CD14-positive monocyte (primary cell): ENCODE results near the gene LYSMD1. TPM values are rescaled to one million over a fixed set of nuclear protein-coding genes. Genes with fewer than 3 reads are reported as not detected.

Experiments used
- DNase-seq, 3 donors: peaks; one replicate each; pipeline ENCODE4 v3.0.0-alpha.2; 2011 to 2022
- H2AFZ ChIP-seq: 2 replicates; pipeline ENCODE4 v1.6.0; 2012; ENCODE audit warnings: mild to moderate bottlenecking, low read depth, low read length, inconsistent platforms; ENCODE audit not compliant: insufficient read depth, poor library complexity, severe bottlenecking
- H3K27ac ChIP-seq, 2 donors: 1 replicate in 1 of 2; 2 replicates in 1 of 2; pipeline ENCODE4 v1.5.1; 2012 to 2013; ENCODE audit warnings: low read length in 2 of 2, control low read depth in 1 of 2, inconsistent platforms in 1 of 2, low read depth in 1 of 2, mild to moderate bottlenecking in 1 of 2
- H3K27me3 ChIP-seq, 2 donors: one replicate each; pipeline versions ENCODE4 v1.6.0 to v1.6.1; 2011 to 2013; ENCODE audit warnings: low read length in 2 of 2; ENCODE audit not compliant: control insufficient read depth in 2 of 2, insufficient read depth in 2 of 2
- H3K36me3 ChIP-seq, 2 donors: replicated peaks in 1 of 2; 1 replicate in 1 of 2; 2 replicates in 1 of 2; pipeline versions ENCODE4 v1.5.1 to v1.6.1; 2012 to 2013; ENCODE audit warnings: low read length in 2 of 2, control low read depth in 1 of 2, inconsistent platforms in 1 of 2, mild to moderate bottlenecking in 1 of 2; ENCODE audit not compliant: insufficient read depth in 2 of 2, control insufficient read depth in 1 of 2
- H3K4me1 ChIP-seq, 2 donors: 1 replicate in 1 of 2; 2 replicates in 1 of 2; pipeline versions ENCODE4 v1.5.1 to v1.6.1; 2012 to 2013; ENCODE audit warnings: low read length in 2 of 2, control low read depth in 1 of 2, inconsistent platforms in 1 of 2, mild to moderate bottlenecking in 1 of 2, moderate library complexity in 1 of 2; ENCODE audit not compliant: insufficient read depth in 2 of 2, control insufficient read depth in 1 of 2
- H3K4me2 ChIP-seq: replicated peaks from 2 replicates; pipeline ENCODE3; 2012; ENCODE audit warnings: low read length, moderate library complexity, mild to moderate bottlenecking; ENCODE audit not compliant: poor library complexity, severe bottlenecking; ENCODE audit errors: extremely low read depth
- H3K4me3 ChIP-seq, 3 experiments: fragments of 200-600 bp in 1 of 3; sonication (generic) in 1 of 3; replicated peaks in 1 of 3; 1 replicate in 2 of 3; 2 replicates in 1 of 3; pipeline ENCODE4 v1.5.1; 2011 to 2013; ENCODE audit warnings: low read length in 3 of 3, mild to moderate bottlenecking in 3 of 3, control low read depth in 2 of 3, low read depth in 2 of 3, inconsistent platforms in 1 of 3, moderate library complexity in 1 of 3
- H3K79me2 ChIP-seq: 2 replicates; pipeline ENCODE4 v1.6.0; 2012; ENCODE audit warnings: mild to moderate bottlenecking, control low read depth, inconsistent platforms, low read length, moderate library complexity; ENCODE audit not compliant: insufficient read depth
- H3K9ac ChIP-seq: 2 replicates; pipeline ENCODE4 v1.6.0; 2017; ENCODE audit warnings: low read length, mild to moderate bottlenecking; ENCODE audit not compliant: insufficient read depth, poor library complexity, severe bottlenecking
- H3K9me3 ChIP-seq, 2 donors: replicated peaks in 1 of 2; 1 replicate in 1 of 2; 2 replicates in 1 of 2; pipeline versions ENCODE4 v1.5.1 to v1.6.1; 2012 to 2013; ENCODE audit warnings: low read length in 2 of 2, control low read depth in 1 of 2; ENCODE audit not compliant: control insufficient read depth in 1 of 2, insufficient read depth in 1 of 2
- H4K20me1 ChIP-seq: 2 replicates; pipeline ENCODE4 v1.6.0; 2012; ENCODE audit warnings: mild to moderate bottlenecking, low read length, control low read depth, moderate library complexity; ENCODE audit not compliant: insufficient read depth
- H3K27ac Mint-ChIP-seq, 7 donors: one replicate each; pipeline ENCODE4 v1.8.0; 2020; ENCODE audit warnings: mild to moderate bottlenecking in 7 of 7, mixed read lengths in 7 of 7, moderate library complexity in 6 of 7, inconsistent platforms in 2 of 7
- H3K27me3 Mint-ChIP-seq, 3 donors: one replicate each; pipeline ENCODE4 v1.8.0; 2021 to 2022; ENCODE audit warnings: low read depth in 3 of 3, mild to moderate bottlenecking in 3 of 3, mixed read lengths in 3 of 3, moderate library complexity in 3 of 3, inconsistent platforms in 1 of 3
- H3K36me3 Mint-ChIP-seq, 2 donors: one replicate each; pipeline ENCODE4 v1.8.0; 2020; ENCODE audit warnings: mixed read lengths in 2 of 2, inconsistent platforms in 1 of 2, mild to moderate bottlenecking in 1 of 2
- H3K4me1 Mint-ChIP-seq: one replicate; pipeline ENCODE4 v1.8.0; 2020; ENCODE audit warnings: mild to moderate bottlenecking, mixed read lengths
- H3K4me3 Mint-ChIP-seq, 2 donors: one replicate each; pipeline ENCODE4 v1.8.0; 2020; ENCODE audit warnings: mild to moderate bottlenecking in 2 of 2, mixed read lengths in 2 of 2, moderate library complexity in 1 of 2
- H3K9me3 Mint-ChIP-seq, 7 donors: one replicate each; pipeline ENCODE4 v1.8.0; 2020 to 2022; ENCODE audit warnings: mixed read lengths in 7 of 7, mild to moderate bottlenecking in 6 of 7, moderate library complexity in 6 of 7, inconsistent platforms in 2 of 7
- WGBS: methylation state at CpG from one replicate; pipeline ENCODE4 v1.1.5; 2013; ENCODE audit warnings: missing lambda C conversion rate; ENCODE audit not compliant: insufficient coverage; 5-methylcytosine and 5-hydroxymethylcytosine counted together
- intact Hi-C, 2 donors: fragments of 100-400 bp; cut with micrococcal nuclease; formaldehyde crosslinking; loops; one replicate each; pipeline versions ENCODE4 v1.15.0 to v1.15.1; 2023
- polyA plus RNA-seq, 3 donors: library from polyadenylated mRNA; depleted of rRNA in 1 of 3; unstranded in 2 of 3; stranded (reverse) in 1 of 3; fragments of 300-500 nt in 2 of 3; fragments of >200 nt in 1 of 3; fragmentation: Illumina TruSeq in 2 of 3; gene quantifications; 1 replicate in 2 of 3; 2 replicates in 1 of 3; pipeline ENCODE4 v1.2.3, GENCODE V29; 2012 to 2021
- TF ChIP-seq, protein P1 (sequence below): fragments of 200-600 bp; IDR thresholded peaks from one replicate; pipeline ENCODE4 v1.8.0; 2022; ENCODE audit warnings: antibody characterized with exemption, mild to moderate bottlenecking

Gene LYSMD1
- polyA plus RNA-seq, 3 donors, result 0.16 to 0.24 TPM; not detected in 1

DNA sequence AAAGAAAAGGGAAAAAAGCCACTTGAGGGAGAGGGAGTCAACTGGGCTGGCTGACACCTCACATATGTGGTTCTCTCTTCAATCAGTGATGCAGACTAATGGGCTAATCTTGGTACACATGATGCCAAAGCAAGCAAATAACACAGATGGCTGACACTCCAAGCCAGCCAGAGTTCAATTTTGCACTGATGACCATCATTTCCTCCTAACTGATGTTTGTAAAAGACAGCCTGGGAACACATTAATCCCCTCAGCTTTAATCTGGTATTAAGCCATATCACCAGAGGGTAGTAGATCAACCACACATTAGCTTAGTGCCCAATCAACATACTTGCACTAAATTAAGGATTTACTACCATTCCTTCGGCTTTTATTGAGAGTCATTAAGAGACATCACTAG, 21.5 kb upstream of the LYSMD1 start:
- Histone ChIP-seq H2AFZ (no peak overlapping the region), H3K4me3 (no peak overlapping the region), H3K9me3 (no peaks in the 10 kb centered on the region), H3K9ac (no peak overlapping the region), H3K4me1 (peaks cover 18 to 23% of the 10 kb centered on the region in 2 donors), H4K20me1 (no peaks in the 10 kb centered on the region), H3K4me2 (no peak overlapping the region), H3K36me3 (peaks cover 34 to 39% of the 10 kb centered on the region in 2 donors), H3K27ac (no peak overlapping the region), H3K79me2 (peaks cover 37% of the 10 kb centered on the region), H3K27me3 (no peaks in the 10 kb centered on the region)
- WGBS, result no CpG with 5 or more reads among the region's 1 CpG
- Mint-ChIP-seq H3K4me3 (no peak overlapping the region), H3K27ac (no peak overlapping the region), H3K9me3 (peaks cover 0 to 3% (median 0%) of the 10 kb centered on the region in 7 donors), H3K4me1 (peaks cover 27% of the 10 kb centered on the region), H3K36me3 (peaks cover 39 to 44% of the 10 kb centered on the region in 2 donors), H3K27me3 (peaks cover 0 to 4% (median 3%) of the 10 kb centered on the region in 3 donors)
- TF ChIP-seq, protein P1, sequence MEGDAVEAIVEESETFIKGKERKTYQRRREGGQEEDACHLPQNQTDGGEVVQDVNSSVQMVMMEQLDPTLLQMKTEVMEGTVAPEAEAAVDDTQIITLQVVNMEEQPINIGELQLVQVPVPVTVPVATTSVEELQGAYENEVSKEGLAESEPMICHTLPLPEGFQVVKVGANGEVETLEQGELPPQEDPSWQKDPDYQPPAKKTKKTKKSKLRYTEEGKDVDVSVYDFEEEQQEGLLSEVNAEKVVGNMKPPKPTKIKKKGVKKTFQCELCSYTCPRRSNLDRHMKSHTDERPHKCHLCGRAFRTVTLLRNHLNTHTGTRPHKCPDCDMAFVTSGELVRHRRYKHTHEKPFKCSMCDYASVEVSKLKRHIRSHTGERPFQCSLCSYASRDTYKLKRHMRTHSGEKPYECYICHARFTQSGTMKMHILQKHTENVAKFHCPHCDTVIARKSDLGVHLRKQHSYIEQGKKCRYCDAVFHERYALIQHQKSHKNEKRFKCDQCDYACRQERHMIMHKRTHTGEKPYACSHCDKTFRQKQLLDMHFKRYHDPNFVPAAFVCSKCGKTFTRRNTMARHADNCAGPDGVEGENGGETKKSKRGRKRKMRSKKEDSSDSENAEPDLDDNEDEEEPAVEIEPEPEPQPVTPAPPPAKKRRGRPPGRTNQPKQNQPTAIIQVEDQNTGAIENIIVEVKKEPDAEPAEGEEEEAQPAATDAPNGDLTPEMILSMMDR, result no peak
- DNase-seq, result no peak
- intact Hi-C loops, result loop anchor here in 1 of 2 donors (5.0 kb wide), 1 partner anchor 160 kb away; the partner anchor contains the start of gene RFX5

DNA sequence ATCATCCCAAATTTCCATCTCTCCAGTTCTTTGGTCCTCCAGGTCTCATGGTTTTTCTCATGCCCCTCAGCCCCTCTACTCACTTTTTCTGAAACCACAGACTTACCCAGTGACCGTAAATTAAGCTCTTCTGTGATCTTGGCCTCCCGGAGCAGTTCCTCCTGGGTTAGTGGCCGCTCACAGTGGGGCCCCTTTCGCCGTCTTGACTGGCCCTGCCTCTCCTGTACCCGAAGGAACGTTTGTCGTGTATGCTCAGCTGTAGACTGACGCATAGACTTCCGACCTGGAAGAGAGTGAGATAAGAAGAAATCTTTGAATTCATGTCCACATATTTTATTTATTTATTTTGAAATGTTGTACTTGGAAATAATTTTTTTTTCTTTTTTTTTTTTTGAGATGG, 18.5 kb upstream of the LYSMD1 start:
- Histone ChIP-seq H3K4me1 (peaks cover 8 to 12% of the 10 kb centered on the region in 2 donors), H4K20me1 (no peaks in the 10 kb centered on the region), H3K9ac (no peak overlapping the region), H3K27ac (no peak overlapping the region), H3K27me3 (no peaks in the 10 kb centered on the region), H3K9me3 (no peaks in the 10 kb centered on the region), H3K79me2 (peaks cover 28% of the 10 kb centered on the region), H2AFZ (no peak overlapping the region), H3K4me2 (no peak overlapping the region), H3K4me3 (no peak overlapping the region), H3K36me3 (peaks cover 63 to 68% of the 10 kb centered on the region in 2 donors)
- no peak for DNase-seq
- TF ChIP-seq, protein P1, result no peak
- 100% methylated on average over 2 of the region's 10 CpGs for WGBS
- H3K36me3 Mint-ChIP-seq, result peaks cover 62 to 74% of the 10 kb centered on the region in 2 donors
- intact Hi-C loops, result no loop called here
- H3K27me3 Mint-ChIP-seq, result peaks cover 0 to 2% (median 2%) of the 10 kb centered on the region in 3 donors
- peaks cover 0 to 2% (median 0%) of the 10 kb centered on the region in 7 donors for H3K9me3 Mint-ChIP-seq
- peak overlapping the region in 2 of 7 donors; percentile 14 to 51 for H3K27ac Mint-ChIP-seq
- peaks cover 16% of the 10 kb centered on the region for H3K4me1 Mint-ChIP-seq
- no peak overlapping the region for H3K4me3 Mint-ChIP-seq
